Femur (tissue), 1 donor: Measurements from ENCODE around the gene AKT1.
A peak's percentile ranks its signal among the peaks of the same experiment; 100 is the strongest.
"Not testable (repeated sequence)": the region's sequence is repeated elsewhere in the genome, so short reads cannot be mapped to it uniquely, and the experiment has no call there.

ENCODE experiments used
- DNase-seq: peaks from one replicate; pipeline ENCODE4 v3.0.0-alpha.2; 2017

The AKT1 gene

DNA sequence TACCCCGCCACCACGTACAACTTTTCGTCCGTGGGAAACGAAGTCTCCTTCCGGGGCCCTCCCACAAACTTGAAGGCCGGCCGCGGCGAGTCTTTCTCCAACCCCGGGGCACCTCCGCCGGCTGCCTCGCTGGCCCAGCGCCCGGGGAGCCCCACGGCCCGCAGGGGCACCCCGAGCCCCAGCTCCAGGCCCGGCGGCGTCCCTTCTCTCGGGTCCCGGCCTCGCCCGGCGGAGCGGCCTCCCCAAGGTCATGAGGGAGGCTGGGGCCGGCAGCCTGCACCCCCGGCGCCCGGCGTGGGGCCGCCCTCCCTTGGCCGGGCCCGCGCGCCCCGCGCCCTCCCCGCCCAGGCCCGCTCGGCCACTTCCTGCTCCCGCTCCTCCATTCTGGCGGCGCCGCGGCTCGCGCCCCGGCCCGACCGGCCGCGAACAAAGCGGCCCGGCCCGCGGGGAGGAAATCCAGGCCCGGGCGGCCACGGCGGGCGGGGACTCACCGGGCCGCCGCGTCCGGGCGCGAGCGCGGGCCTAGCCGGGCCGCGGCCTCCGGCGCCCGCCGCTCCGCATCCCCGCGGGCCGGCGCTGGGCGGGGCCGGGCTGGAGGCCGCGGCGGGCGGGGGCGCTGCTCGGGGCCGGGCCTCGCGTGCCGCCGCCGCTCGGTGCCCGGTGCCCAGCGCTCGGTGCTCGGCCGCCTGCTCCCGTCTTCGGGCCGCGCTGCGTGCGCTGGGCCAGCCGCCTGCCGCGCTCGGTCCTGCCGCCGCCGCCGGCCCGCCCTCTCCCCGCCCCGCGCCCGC is at the start of gene AKT1:
Gene AKT1 (minus strand): TSS at position 756 of the 788 bp plus-strand sequence. CDS start 3,105 bp downstream, outside the sequence.
- no peak for DNase-seq

DNA sequence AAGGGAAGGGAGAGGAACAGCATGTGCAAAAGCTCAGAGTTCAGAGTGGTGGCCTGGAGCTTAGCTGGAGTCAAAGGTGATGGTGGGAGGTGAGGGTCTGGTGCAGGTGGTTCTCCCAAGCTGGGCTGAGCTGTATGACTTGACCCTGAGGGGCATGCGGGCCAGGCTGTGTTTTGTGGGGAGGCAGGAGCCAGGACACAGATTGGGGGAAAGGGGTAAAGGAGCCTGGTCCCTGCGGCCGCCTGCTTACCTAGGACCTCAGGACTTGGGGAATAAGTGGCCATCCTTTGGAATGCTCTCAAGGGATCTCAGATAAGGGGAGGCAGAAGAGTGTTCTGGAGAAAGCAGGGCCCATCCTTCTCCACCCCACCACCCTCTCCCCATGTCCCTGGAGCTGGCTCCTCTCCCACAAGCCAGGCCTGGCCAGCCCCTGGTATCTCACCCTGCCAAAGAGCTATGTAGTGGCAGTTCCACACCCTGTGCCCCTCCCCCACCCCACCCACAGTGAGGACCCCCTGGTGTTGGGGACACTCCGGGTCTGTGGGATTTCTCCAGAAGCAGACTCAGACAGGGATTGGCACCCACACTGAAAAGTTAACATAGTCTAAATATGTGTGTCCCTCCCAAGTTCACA is 49.6 kb upstream of the AKT1 start:
- DNase-seq, result no peak

DNA sequence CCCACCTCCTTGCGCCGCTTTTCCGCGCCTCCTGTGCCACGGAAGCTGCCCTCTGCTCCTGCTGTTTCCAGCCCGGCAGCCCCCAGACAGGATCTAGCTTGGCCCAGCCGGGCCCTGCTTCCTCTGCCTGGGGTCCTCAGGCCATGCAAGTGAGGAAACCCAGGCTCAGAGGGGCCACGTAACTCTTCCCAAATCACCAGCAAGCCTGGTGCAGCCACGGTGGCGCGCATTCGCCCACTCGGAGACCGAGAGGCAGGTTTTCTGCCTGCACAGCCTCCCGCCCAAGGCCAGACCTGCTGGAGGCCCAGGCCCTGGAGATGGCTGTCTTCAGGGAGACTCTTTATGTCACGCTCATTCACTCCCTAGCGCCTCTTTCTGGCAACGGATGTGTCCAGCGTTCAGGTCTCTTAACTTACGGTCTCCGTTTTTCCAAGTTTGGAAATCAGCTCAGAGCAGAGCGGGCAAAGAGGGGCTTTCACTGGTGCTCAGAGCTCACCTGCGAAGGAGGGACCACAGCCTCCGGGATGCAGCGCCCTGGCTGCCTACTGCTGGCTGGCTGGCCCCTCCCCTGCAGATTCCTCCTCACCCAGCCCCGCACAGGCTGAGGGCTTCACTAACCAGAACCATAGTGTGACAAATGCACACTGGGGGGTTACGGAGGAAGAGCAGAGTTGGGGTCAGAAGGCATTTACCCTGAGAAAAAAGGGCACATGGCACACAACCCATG is 48.9 kb upstream of the AKT1 start:
- no peak for DNase-seq

DNA sequence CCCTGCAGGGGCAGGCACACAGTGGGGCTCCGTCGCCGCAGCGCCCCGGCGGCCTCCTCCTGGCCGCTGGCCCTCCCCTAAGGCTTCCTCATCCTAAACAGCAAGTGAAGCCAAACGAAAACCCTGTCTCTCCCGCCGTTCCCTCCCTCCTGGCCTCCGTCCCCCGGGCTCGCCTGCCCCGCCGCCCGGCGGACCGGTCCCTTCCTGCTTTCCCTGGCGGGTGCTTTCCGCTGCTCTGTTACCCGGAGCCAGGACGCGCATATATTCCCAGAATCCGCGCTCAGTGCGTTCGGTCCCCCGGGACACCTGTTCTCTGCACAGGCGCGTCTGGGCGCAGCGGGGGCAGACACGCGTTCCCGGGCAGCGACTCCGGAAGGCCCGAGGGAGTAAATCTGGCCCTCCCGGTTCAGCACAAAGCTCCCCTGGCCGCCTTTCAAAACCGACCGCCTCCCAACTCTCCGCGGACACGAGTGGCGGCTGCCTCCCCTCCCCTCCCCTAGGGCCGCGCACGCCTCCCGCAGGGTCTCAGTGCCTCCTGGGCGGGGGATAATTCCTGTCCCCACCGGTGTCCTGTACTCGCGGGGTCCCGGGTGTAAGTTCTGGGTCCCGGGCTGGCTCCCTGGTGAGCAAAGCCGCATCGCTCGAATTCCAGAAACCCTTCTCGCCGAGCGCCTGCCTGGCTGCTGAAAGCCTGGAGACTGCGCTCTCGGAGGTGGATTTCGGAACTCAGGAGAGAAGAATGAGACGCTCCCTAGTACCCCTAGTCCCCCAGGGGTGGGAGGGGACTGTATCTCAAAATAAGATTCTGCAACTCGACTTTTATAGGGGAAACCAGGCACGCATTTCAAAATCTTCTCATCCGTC is 48.1 kb upstream of the AKT1 start:
- DNase-seq, result peak; percentile 30

DNA sequence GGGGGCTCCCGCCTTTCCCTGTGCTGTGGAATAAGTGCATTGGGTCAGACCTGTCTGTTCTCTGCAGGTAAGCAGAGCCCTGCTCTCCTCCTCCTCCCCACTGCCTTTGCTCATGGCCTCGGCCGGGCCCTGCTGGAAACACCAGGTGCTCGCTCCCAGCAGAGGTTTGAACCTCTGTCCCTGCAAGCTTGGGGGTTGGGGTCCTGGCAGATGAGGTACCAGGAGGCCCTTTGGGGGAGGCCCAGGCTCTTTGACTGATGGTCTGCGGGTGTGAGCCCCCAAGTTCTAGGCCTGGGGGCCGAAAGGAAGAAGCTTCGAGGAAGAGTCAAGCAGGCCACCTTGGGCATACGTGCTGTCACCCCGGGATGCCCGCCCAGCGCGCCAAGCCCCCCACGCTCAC is 47.5 kb upstream of the AKT1 start:
- no peak for DNase-seq

DNA sequence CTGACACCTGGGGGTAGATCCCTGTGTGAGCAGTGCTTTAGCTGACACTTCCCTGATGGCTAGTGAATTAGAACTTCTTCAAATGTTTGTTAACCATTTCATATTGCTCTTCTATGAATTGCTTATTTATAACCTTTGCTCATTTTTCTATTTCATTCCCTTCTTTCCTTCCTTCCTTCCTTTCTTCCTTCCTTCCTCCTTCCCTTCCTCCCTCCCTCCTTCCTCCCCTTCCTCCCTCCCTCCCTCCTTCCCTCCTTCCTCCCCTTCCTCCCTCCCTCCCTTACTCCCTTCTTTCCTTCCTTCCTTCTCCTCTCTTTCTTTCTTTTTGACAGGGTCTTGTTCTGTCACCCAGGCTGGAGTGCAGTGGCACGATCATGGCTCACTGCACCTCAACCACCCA is 46.2 kb upstream of the AKT1 start:
- DNase-seq, result no peak

DNA sequence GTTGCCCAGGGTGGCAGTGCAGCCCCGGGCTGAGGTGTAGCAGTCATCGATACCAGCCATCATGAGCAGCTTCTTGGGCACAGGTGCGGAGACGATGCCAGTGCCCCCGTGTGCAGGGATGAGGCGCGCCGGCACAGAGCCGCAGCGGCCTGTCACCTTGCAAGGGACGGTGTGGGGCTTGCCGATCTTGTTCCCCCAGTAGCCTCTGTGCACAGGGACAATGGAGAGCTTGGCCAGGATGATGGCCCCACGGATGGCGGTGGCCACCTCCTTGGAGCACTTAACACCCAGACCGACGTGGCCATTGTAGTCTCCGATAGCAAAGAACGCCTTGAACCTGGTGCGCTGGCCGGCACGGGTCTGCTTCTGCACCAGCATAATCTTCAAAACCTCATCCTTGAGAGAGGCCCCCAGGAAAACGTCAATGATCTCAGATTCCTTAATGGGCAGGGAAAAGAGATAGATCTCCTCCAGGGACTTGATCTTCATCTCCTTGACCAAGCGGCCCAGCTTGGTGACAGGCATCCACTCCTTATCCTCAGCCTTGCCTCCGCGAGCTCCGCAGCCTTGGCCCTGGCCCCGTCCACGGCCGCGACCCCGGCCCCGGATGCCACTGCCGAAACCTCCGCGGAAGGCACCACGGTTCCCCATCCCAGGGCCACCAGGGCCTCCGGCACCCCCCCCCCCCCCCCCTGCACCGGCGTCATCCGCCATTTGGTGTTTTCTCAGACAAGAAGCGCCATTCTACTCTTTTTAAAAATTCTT is 40.8 kb upstream of the AKT1 start:
- not testable (repeated sequence) for DNase-seq

DNA sequence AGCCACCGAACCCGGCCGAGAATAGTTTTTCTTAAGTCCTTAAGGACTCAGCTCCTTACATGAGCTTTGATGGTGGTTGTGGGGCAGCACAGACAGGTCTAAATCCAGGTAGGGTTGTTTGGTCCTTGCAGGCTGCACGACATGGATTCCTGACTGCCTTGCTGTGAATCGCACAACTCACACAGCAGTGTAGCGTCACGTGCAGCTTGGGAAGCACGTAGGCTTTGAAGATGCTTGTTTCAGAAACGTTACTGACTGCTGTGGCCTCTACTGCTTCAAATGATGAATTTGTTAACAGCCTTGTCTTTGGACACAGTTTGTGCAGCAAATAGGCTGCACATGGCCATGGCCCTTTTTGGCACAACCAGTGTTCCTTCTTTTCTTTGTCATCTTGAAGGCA is 35.2 kb upstream of the AKT1 start:
- no peak for DNase-seq

DNA sequence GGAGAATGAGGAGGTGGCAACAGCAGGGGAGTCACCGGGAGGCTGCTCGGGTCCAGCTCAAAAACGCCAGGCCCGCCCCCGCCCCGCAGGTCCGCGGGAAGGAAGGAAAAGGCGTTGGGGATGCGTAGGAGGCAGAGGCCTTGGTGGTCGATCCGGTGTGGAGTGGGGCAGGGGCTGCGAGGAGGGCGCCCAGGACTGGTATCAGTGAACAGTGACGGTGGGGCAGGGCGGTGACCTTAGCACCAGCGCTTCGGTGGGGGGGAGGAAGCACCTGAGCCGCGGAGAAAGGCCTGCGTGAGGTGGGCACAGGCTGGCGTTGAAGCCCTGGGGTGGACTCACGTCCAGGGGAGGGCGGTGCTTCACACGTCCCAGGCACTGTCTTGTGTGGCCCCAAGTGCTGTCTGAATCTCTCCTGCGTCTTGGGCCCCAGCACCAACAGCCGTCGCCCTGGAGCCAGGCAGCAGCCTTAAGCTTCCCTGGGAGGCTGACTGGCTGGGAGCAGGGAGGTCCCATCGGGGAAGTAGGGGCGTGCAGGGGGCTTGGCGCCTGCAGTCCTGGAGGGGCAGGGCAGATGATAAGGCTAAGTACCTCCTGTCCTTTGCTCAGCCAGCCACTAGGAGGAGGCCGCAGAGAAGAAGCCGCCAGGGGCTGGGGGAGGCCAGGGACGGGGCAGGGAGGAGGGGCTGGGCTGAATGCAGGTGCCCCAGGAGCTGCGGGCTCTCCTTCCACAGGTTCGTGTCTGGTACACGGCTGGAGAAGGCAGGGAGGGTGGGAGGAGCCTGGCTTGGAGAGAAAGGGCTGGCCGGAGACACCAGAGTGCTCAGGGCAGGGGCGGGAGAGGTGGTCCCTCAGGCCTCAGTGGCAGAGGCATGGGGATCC is 31.9 kb upstream of the AKT1 start:
- DNase-seq, result no peak

DNA sequence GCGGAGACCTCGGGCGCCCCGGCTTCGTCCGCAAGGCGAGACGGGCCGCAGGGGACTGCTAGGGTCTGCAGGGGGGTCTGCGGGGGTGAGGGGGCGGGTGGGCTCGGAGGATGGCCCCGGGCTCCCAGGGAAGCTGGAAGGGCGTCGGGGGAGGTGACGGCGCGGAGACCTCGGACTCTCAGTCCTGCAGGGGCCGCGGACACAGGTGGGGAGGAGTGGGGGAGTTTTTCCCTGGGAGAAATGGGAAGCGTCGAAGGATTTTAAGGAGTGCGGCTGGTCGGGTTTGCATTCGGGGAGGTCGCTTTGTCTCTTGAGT is 31.3 kb upstream of the AKT1 start:
- DNase-seq, result no peak

DNA sequence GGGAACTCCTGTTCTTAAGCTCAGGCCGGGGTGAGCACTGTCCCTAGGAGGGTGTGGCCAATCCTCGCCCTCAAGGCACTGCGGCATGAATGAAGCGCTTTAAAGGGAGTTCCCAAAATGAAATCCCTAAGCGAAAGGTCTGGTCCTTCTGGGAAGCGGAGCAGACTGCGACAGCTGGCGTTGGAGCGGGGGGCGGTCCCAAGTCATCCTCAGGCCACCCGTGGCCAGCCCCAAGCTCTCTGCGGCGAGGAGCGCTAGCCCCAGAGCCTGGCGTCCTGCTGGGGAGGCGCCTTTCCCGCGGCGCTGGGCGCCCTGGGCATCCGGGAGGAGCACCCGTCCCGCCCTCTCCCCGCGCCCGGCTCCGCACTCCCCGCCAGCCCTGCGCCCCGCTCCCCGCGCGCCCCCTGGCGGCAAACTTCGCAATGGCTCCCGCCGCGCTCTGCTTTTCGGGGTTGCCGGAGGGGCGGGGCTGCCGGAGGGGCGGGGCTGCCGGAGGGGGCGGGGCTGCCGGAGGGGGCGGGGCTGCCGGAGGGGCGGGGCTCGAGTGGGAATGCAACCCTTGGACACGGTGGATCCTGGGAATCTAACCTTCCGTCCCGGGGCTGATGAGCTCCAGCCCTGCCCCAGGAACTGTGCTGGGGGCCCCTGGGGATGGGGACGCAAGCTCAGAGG is 30.8 kb upstream of the AKT1 start:
- peak; percentile 94 for DNase-seq

DNA sequence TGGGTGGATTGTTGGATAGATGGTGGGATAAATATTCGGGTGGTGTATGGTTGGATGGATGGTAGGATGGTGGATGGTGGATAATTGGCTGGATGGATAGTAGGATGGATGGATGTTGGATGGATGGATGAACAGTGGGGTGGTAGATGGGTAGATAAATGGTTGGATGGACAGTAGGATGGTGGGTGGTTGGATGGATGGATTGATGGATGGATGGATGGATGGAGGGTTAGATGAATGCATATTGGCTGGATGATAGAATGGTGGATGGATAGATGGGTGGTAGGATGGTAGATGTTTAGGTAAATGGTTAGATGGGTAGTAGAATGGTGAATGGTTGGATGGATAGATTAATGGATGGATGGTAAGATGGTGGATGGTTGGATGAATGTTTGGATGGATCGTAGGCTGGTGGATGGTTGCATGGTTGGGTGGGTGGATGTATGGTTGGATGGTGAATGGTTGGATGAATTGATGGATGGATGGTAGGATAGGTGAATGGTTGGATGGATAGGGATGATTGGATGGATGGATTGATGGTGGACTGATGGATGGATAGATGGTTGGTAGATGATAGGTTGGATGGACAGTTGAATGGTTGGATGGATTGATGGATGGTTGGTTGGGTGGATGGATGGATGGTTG is 28.9 kb upstream of the AKT1 start:
- DNase-seq, result no peak

DNA sequence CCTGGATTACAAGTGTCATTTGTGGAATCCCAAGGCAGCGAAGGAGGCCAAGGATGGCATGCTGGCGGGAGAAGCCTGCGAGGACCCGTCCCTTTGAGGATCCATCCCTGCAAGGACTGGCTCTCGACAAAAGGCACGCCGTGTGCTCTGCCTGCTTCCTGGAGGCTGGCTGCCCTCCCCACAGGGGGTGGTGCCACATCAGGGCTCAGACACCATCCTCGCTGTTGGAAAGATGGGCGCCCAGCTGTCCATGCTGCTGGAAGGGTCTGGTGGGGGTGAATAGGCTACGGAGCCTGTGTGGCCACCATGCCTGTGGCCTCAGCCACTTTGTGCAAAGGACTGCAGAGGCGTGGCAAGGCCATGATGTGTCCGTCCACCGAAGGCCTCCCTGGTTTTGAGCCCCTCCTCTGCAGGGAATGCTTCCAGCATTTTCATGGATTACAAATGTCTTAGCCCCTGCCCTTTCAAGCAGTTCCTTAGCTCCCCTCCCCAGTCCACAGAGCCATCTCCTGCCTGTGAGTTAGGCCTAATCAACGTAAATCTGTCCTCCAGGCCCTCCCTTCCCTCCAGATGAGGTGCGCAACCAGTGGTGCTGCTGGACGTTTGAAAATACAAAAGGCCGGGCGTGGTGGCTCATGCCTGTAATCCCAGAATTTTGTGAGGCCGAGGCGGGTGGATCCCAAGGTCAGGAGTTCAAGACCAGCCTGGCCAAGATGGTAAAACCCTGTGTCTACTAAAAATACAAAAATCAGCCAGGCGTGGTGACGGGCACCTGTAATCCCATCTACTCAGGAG is 27.5 kb upstream of the AKT1 start:
- DNase-seq, result no peak

DNA sequence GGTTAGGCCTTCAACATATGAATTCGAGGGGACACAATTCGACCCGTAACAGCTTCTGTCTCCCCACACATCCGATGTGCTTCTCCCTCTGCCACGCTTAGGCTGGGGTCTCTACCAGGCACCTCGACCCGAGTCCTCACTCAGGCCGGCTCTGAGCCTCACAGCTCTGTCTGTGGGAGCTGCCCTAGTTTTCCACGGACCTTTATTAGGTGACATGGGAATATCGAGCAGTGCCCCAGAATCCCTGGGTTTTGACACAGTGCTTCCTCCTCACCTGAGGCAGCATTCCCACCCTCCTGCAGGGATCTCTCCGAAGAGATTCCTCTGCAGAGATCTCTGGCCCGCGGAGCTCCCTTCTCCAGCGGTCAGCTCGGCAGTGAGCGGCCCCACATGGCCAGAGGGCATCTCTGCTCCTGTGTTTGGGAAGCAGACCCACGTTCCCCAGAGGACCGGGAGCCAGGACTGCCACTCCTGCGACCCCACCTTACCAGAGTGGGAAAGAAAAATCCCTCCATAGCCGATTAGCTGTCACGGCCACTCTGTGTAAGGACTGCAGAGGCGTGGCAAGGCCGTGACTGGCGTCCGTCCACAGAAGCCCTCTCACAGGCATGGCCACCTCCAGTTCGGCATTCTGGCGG is 26.5 kb upstream of the AKT1 start:
- no peak for DNase-seq

DNA sequence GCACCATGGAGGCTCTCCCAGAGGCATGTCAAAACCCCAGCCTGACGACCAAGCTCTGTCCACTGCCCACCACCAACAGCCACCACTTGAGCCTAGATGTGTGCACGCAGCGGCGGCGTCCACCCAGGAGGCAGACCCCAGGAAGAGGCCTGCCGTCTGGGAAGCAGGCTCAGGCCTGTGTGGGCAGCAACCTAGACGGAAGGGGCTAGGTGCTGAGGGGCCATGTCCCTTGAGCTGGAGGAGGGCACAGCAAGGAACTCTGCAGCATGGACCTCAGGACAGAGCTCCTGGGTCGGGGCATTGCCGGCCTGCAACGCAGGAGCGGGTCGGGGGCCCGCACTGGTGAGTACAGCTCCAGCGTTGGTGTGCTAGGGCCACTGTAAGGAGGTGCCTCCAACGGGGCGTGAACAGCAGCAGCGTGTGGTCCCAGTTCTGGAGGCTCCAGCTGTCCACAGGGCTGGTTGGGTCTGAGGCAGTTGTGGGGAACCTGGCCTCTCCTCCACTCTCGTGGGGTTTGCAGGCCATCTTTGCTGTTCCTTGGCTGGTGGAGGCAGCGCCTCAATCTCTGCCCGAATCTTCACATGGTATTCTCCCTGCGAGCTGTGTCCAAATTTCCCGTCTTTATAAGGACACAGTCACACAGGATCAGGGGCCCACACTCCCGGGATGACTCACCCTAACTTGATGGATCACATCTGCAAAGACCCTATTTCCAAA is 25.8 kb upstream of the AKT1 start:
- DNase-seq, result no peak

DNA sequence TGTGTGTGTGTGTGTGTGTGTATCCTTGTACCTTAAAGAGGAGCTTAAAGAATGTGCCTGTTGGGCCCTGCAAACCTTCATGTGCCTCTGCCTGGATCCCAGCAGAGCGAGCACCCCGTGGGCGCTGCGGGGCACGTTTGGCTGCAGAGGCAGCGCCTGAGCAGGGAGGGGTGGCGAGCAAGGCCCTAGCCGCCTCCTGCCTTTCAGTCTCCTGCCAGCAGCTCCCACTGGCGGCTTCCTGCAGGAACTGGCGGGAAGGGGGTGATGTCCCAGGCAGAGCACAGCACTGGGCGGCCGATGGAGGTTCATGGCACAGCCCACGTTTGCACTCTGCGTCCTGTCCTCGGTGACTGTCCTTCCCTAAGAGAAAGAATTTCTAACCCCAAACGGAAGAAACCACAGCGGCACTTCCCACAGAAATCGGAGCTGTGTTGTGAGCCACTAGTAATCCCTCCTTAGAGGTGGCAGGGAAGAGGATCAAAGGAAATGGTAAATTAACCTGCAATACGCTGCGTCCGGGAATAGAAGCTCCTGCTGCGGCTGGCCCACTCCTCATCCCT is 25.2 kb upstream of the AKT1 start:
- DNase-seq, result peak; percentile 77

DNA sequence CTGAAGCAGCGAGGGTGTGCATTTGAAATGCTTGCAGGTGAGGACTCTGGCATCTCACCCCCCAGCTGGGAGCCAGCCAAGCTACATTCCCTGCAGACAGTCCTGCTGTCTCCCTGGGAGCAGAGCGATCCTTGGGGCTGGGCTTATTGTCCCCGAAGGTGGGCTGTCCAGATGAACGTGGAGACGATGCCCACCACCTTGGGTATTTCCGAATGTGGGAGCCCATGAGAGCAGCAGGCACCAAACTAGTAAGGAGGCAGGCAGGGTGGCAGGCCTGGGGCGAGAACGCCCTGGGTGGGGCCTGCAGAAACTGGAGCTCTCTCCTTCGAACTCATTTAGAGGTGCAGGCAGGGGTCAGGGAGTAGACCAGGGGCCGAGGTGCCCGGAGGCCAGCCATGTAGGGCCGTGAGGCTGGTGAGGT is 23.8 kb upstream of the AKT1 start:
- no peak for DNase-seq

DNA sequence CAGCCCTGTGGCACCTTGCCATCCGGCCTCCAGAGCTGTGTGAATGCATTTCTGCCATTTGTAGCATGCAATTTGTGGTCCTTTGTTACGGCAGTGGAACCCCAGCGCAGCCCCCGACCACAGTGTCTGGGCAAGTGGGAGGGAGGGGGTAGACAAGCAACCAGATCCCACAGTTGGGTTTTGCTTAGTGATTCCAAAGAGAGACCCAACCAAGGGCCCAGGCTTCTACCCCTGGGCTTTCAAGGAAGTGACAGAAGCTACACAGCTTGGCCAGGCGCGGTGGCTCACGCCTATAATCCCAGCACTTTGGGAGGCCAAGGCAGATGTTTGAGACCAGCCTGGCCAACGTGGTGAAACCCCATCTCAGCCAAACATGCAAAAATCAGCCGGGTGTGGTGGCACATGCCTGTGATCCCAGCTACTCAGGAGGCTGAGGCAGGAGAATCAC is 23.2 kb upstream of the AKT1 start:
- DNase-seq, result peak; percentile 46
